Peyer's patch (tissue), 4 donors: ENCODE results near the gene CPSF7. TPM values are rescaled to one million over a fixed set of nuclear protein-coding genes. Genes with fewer than 3 reads are reported as not detected.
A peak's percentile ranks its signal among the peaks of the same experiment; 100 is the strongest.
"Not testable (repeated sequence)": the region's sequence is repeated elsewhere in the genome, so short reads cannot be mapped to it uniquely, and the experiment has no call there.

Experiments used
- DNase-seq, 3 donors: peaks; one replicate each; pipeline ENCODE4 v3.0.0-alpha.2; 2017 to 2019
- H3K27ac ChIP-seq, 4 donors: fragments of 200-600 bp; sonication (generic); one replicate each; pipeline ENCODE4 v1.5.1; 2016 to 2019
- H3K27me3 ChIP-seq, 2 donors: fragments of 200-600 bp; sonication (generic); one replicate each; pipeline ENCODE4 v1.5.1; 2019
- H3K36me3 ChIP-seq, 3 donors: fragments of 200-600 bp; sonication (generic); one replicate each; pipeline ENCODE4 v1.5.1; 2016 to 2019
- H3K4me1 ChIP-seq, 4 donors: fragments of 200-600 bp; sonication (generic); one replicate each; pipeline ENCODE4 v1.5.1; 2016 to 2019
- H3K4me3 ChIP-seq, 4 donors: fragments of 200-600 bp; sonication (generic); 1 replicate in 3 of 4; 2 replicates in 1 of 4; pipeline ENCODE4 v1.5.1; 2016 to 2019; ENCODE audit warnings: mild to moderate bottlenecking in 1 of 4
- H3K9me3 ChIP-seq, 4 donors: fragments of 200-600 bp; sonication (generic); one replicate each; pipeline ENCODE4 v1.5.1; 2016 to 2019; ENCODE audit warnings: mild to moderate bottlenecking in 1 of 4
- CTCF ChIP-seq, 6 experiments: fragments of 450-650 bp in 4 of 6; fragments of 200-600 bp in 2 of 6; sonication (generic) in 1 of 6; IDR thresholded peaks; one replicate each; pipeline ENCODE4 v1.5.1; 2017 to 2019; ENCODE audit warnings: antibody characterized with exemption in 6 of 6, mild to moderate bottlenecking in 3 of 6, moderate library complexity in 1 of 6
- POLR2A ChIP-seq, 2 donors: fragments of 450-650 bp; IDR thresholded peaks; one replicate each; pipeline ENCODE4 v1.5.1; 2017; ENCODE audit warnings: antibody characterized with exemption in 2 of 2, mild to moderate bottlenecking in 2 of 2, moderate library complexity in 2 of 2
- total RNA-seq, 4 donors: library from RNA; depleted of rRNA; stranded (reverse); fragments of >200 nt; gene quantifications; one replicate each; pipeline ENCODE4 v1.1.0, GENCODE V29; 2016

CPSF7 gene
- total RNA-seq, 4 donors from 2014 or later: 45.9 to 125 (median 79.9) TPM

GRCh38 chr11:61437496-61437895, 7.7 kb upstream of the CPSF7 start:
- DNase-seq: no peak
- H3K36me3 ChIP-seq: peaks cover 0 to 57% (median 0%) of the 10 kb centered on the region in 3 donors
- TF ChIP-seq POLR2A (IDR thresholded peaks at IDR 0.05) (no peak), CTCF (IDR thresholded peaks at IDR 0.05) (no peak)
- H3K9me3 ChIP-seq: no peaks in the 10 kb centered on the region
- no peak overlapping the region for H3K4me3 ChIP-seq
- no peak overlapping the region for H3K27ac ChIP-seq
- no peaks in the 10 kb centered on the region for H3K27me3 ChIP-seq
- peaks cover 0 to 8% (median 2%) of the 10 kb centered on the region in 4 donors for H3K4me1 ChIP-seq

GRCh38 chr11:61430839-61431238, 1.1 kb upstream of the CPSF7 start:
- not testable (repeated sequence) for H3K9me3 ChIP-seq, DNase-seq, H3K27me3 ChIP-seq
- Histone ChIP-seq H3K4me3 (peak overlapping the region in 2 of 4 donors; percentile 79 to 87), H3K27ac (peak overlapping the region in 1 of 4 donors; percentile 99), H3K4me1 (peaks cover 0 to 39% (median 15%) of the 10 kb centered on the region in 4 donors), H3K36me3 (peaks cover 0 to 35% (median 0%) of the 10 kb centered on the region in 3 donors)

GRCh38 chr11:61429346-61429690, 457 bp downstream of the CPSF7 start:
- Histone ChIP-seq H3K27me3 (no peaks in the 10 kb centered on the region), H3K36me3 (peaks cover 0 to 50% (median 0%) of the 10 kb centered on the region in 3 donors), H3K9me3 (no peaks in the 10 kb centered on the region), H3K4me1 (peaks cover 0 to 33% (median 13%) of the 10 kb centered on the region in 4 donors), H3K27ac (peak overlapping the region; percentile 94 to 99 (median 98)), H3K4me3 (peak overlapping the region; percentile 79 to 93 (median 84))
- no peak for TF ChIP-seq POLR2A (IDR thresholded peaks at IDR 0.05)
- TF ChIP-seq CTCF (IDR thresholded peaks at IDR 0.05): peak in 3 of 6 experiments; percentile 14 to 47 (median 25)
- peak in 2 of 3 donors; percentile 74 to 83 for DNase-seq

GRCh38 chr11:61425367-61426131, 4.2 kb downstream of the CPSF7 start:
- H3K9me3 ChIP-seq: no peaks in the 10 kb centered on the region

GRCh38 chr11:61422226-61422625, 7.5 kb downstream of the CPSF7 start:
- Histone ChIP-seq H3K27me3 (no peaks in the 10 kb centered on the region), H3K4me3 (no peak overlapping the region), H3K36me3 (peaks cover 0 to 96% (median 6%) of the 10 kb centered on the region in 3 donors), H3K27ac (no peak overlapping the region), H3K9me3 (no peaks in the 10 kb centered on the region), H3K4me1 (no peaks in the 10 kb centered on the region)
- no peak for DNase-seq
- TF ChIP-seq POLR2A (IDR thresholded peaks at IDR 0.05) (no peak), CTCF (IDR thresholded peaks at IDR 0.05) (no peak)

More at GRCh38 chr11:61425367-61426131, 4.2 kb downstream of the CPSF7 start:
- TF ChIP-seq POLR2A (IDR thresholded peaks at IDR 0.05) (no peak), CTCF (IDR thresholded peaks at IDR 0.05) (no peak)
- Histone ChIP-seq H3K27me3 (no peaks in the 10 kb centered on the region), H3K27ac (no peak overlapping the region), H3K4me1 (peaks cover 0 to 11% (median 9%) of the 10 kb centered on the region in 4 donors), H3K36me3 (peaks cover 0 to 79% (median 6%) of the 10 kb centered on the region in 3 donors), H3K4me3 (no peak overlapping the region)
- no peak for DNase-seq

GRCh38 chr11:61418136-61418535, 11.6 kb downstream of the CPSF7 start:
- H3K4me1 ChIP-seq: no peaks in the 10 kb centered on the region

More at GRCh38 chr11:61418136-61418535, 11.6 kb downstream of the CPSF7 start:
- no peak overlapping the region for H3K4me3 ChIP-seq
- H3K9me3 ChIP-seq: no peaks in the 10 kb centered on the region
- peaks cover 0 to 96% (median 6%) of the 10 kb centered on the region in 3 donors for H3K36me3 ChIP-seq
- H3K27ac ChIP-seq: no peak overlapping the region
- TF ChIP-seq CTCF (IDR thresholded peaks at IDR 0.05) (no peak), POLR2A (IDR thresholded peaks at IDR 0.05) (no peak)
- no peak for DNase-seq
- no peaks in the 10 kb centered on the region for H3K27me3 ChIP-seq
